Measurements from ENCODE around the gene DYNC1I1. TPM values are rescaled to one million over a fixed set of nuclear protein-coding genes. Genes with fewer than 3 reads are reported as not detected.

DYNC1I1 gene
- total and polyA plus RNA-seq, 2 of the 13 experiments (the other 11 are each of a cell fraction or from before 2014, with no cell fraction given): not detected

DNA sequence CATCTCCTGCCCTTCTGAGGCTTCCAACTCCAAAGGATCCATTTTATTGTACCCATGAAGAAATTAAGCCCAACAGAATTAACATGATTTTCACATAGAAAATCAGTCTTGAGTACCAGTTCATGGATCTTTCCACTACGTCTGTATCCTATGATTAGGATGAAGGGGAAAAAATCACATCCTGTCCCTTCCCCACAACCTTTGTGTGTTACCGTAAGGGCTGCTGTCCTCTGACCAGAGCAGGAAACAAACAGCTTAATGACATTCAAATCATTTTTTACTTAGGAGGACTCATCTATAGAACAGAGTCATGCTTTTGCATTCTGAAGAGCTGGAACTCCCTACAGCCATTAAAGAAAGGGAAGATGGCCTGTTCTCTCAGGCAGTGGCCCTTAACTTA lies 241.5 kb downstream of the DYNC1I1 start:
- Histone ChIP-seq H3K36me3 (replicated peaks in 1 of 2; ENCODE audit: control insufficient read depth in 1 of 2, insufficient read depth in 2 of 2, low read length in 2 of 2) (no peaks in the 10 kb centered on the region), H3K27me3 (ENCODE audit: control insufficient read depth in 1 of 2, insufficient read depth in 2 of 2, low read length in 2 of 2) (no peaks in the 10 kb centered on the region; a peak in 2 of 5 replicates), H3K4me1 (ENCODE audit: insufficient read depth, low read length) (no peaks in the 10 kb centered on the region), H3K9ac (ENCODE audit: insufficient read depth, low read depth, low read length) (no peak overlapping the region), H3K4me3 (replicated peaks in 1 of 3; ENCODE audit: insufficient read depth in 1 of 3, low read depth in 2 of 3, low read length in 3 of 3) (no peak overlapping the region), H4K20me1 (ENCODE audit: insufficient read depth, low read length) (no peaks in the 10 kb centered on the region), H3K27ac (ENCODE audit: extremely low read length, insufficient read depth, low read length) (no peak overlapping the region), H2AFZ (ENCODE audit: low read length) (no peak overlapping the region), H3K9me3 (ENCODE audit: low read length) (no peaks in the 10 kb centered on the region), H3K4me2 (ENCODE audit: low read depth, low read length) (no peak overlapping the region), H3K79me2 (ENCODE audit: insufficient read depth, low read length) (no peaks in the 10 kb centered on the region)
- no peak for ATAC-seq
- POLR2A ChIA-PET: no interaction called here
- BruUV-seq (replicated peaks): no TSS peak
- WGBS (ENCODE audit: low lambda C conversion rate): 25% methylated on average over 2 of the region's 2 CpGs
- in situ Hi-C loops (cut with HindIII; ENCODE audit: extremely low pct_ligation_motif_present, low pct_unique_long_range_greater_than_20kb) (no loop called here), intact Hi-C loops (cut with micrococcal nuclease; ENCODE audit: unreplicated experiment) (no loop called here)
- CTCF ChIA-PET (ENCODE audit: low intra/inter-chr PET ratio, low total read pairs): no interaction called here
- no peak for DNase-seq (ENCODE audit: low spot score)
- TF ChIP-seq RFX5 (IDR thresholded peaks at IDR 0.05; ENCODE audit: low read depth, low read length) (no peak), ESRRA (CRISPR knock-in tag; IDR thresholded peaks at IDR 0.05; ENCODE audit: low read depth) (no peak), SNRNP70 (IDR thresholded peaks at IDR 0.05; ENCODE audit: low read depth, low read length) (no peak), TOE1 (CRISPR knock-in tag; IDR thresholded peaks at IDR 0.05) (no peak), ZNF75D (CRISPR knock-in tag; IDR thresholded peaks at IDR 0.05; ENCODE audit: borderline replicate concordance) (no peak), CHCHD3 (CRISPR knock-in tag; IDR thresholded peaks at IDR 0.05) (no peak), ZNF143 (CRISPR knock-in tag; IDR thresholded peaks at IDR 0.05) (no peak), ZNF460 (CRISPR knock-in tag; IDR thresholded peaks at IDR 0.05; ENCODE audit: borderline replicate concordance) (no peak), CENPT (CRISPR knock-in tag; IDR thresholded peaks at IDR 0.05; ENCODE audit: low read depth) (no peak)
- TF ChIP-seq, protein P1, sequence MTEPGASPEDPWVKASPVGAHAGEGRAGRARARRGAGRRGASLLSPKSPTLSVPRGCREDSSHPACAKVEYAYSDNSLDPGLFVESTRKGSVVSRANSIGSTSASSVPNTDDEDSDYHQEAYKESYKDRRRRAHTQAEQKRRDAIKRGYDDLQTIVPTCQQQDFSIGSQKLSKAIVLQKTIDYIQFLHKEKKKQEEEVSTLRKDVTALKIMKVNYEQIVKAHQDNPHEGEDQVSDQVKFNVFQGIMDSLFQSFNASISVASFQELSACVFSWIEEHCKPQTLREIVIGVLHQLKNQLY (CRISPR knock-in tag; IDR thresholded peaks at IDR 0.05): no peak
- TF ChIP-seq, protein P2, sequence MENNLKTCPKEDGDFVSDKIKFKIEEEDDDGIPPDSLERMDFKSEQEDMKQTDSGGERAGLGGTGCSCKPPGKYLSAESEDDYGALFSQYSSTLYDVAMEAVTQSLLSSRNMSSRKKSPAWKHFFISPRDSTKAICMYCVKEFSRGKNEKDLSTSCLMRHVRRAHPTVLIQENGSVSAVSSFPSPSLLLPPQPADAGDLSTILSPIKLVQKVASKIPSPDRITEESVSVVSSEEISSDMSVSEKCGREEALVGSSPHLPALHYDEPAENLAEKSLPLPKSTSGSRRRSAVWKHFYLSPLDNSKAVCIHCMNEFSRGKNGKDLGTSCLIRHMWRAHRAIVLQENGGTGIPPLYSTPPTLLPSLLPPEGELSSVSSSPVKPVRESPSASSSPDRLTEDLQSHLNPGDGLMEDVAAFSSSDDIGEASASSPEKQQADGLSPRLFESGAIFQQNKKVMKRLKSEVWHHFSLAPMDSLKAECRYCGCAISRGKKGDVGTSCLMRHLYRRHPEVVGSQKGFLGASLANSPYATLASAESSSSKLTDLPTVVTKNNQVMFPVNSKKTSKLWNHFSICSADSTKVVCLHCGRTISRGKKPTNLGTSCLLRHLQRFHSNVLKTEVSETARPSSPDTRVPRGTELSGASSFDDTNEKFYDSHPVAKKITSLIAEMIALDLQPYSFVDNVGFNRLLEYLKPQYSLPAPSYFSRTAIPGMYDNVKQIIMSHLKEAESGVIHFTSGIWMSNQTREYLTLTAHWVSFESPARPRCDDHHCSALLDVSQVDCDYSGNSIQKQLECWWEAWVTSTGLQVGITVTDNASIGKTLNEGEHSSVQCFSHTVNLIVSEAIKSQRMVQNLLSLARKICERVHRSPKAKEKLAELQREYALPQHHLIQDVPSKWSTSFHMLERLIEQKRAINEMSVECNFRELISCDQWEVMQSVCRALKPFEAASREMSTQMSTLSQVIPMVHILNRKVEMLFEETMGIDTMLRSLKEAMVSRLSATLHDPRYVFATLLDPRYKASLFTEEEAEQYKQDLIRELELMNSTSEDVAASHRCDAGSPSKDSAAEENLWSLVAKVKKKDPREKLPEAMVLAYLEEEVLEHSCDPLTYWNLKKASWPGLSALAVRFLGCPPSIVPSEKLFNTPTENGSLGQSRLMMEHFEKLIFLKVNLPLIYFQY (CRISPR knock-in tag; IDR thresholded peaks at IDR 0.05; ENCODE audit: borderline replicate concordance): no peak
- FAIRE-seq: no peak

All from HepG2 (cell line).